Measurements from ENCODE around the gene MNT. TPM values are rescaled to one million over a fixed set of nuclear protein-coding genes. Genes with fewer than 3 reads are reported as not detected.

The MNT gene
- total RNA-seq, 2 donors from 2014 or later = 23.4 to 31.9 TPM

GRCh38 chr17:2337544-2338314, 63.1 kb downstream of the MNT start:
- DNase-seq (ENCODE audit: low spot score in 2 of 2) (peak; percentile 62 to 68), ATAC-seq (peak; percentile 45 to 53)
- Mint-ChIP-seq H3K36me3 (peaks cover 0 to 5% of the 10 kb centered on the region in 2 donors), H3K9me3 (no peaks in the 10 kb centered on the region), H3K27ac (peak overlapping the region; percentile 50 to 57)

GRCh38 chr17:2336852-2337543, 63.9 kb downstream of the MNT start, which contains the start of gene SGSM2:
TSS of gene SGSM2 (plus strand) at chr17:2337501. CDS start at chr17:2337689, 188 bp downstream.
- Mint-ChIP-seq H3K36me3 (peaks cover 0 to 5% of the 10 kb centered on the region in 2 donors), H3K9me3 (no peaks in the 10 kb centered on the region)

GRCh38 chr17:2336215-2336851, 64.5 kb downstream of the MNT start, which contains the start of gene TSR1:
TSS of gene TSR1 (minus strand) at chr17:2336457. CDS start at chr17:2336427, 30 bp downstream.
- DNase-seq (ENCODE audit: low spot score in 2 of 2) = peak; percentile 89 to 92
- peak within 1 kb of the TSS; percentile 89 to 100 for H3K27ac Mint-ChIP-seq
- H3K36me3 Mint-ChIP-seq = no peaks in the 10 kb centered on the region
- peak; percentile 93 for ATAC-seq
- no peaks in the 10 kb centered on the region for H3K9me3 Mint-ChIP-seq

More at GRCh38 chr17:2336852-2337543, 63.9 kb downstream of the MNT start, which contains the start of gene SGSM2:
- ATAC-seq = peak; percentile 44 to 66
- peak; percentile 61 to 65 for DNase-seq (ENCODE audit: low spot score in 2 of 2)
- H3K27ac Mint-ChIP-seq = peak within 1 kb of the TSS; percentile 89 to 100

GRCh38 chr17:2335726-2336214, 65.1 kb downstream of the MNT start:
- Mint-ChIP-seq H3K9me3 (no peaks in the 10 kb centered on the region), H3K27ac (peak overlapping the region; percentile 89 to 100), H3K36me3 (no peaks in the 10 kb centered on the region)
- ATAC-seq = no peak
- no peak for DNase-seq (ENCODE audit: low spot score in 2 of 2)

Other genes starting within 250 kb of the MNT start
- 10 to 100 TPM; 40.1 to 45.2 TPM for gene SMG6, start 97.3 kb downstream of the MNT start, total RNA-seq
- 10 to 100 TPM in 1 of 2 donors, 1 to 10 TPM in 1; 6.3 to 15.9 TPM for gene SRR, start 97.1 kb downstream of the MNT start, total RNA-seq
- gene TSR1, start 64.6 kb downstream of the MNT start, total RNA-seq = 10 to 100 TPM; 55.9 to 73.4 TPM
- 10 to 100 TPM; 27.8 to 50.1 TPM for gene SGSM2, start 63.6 kb downstream of the MNT start, total RNA-seq
- 10 to 100 TPM; 41.3 to 50.7 TPM for gene METTL16, start 110.8 kb upstream of the MNT start, total RNA-seq
- 100 to 1,000 TPM; 170 to 190 TPM for gene PAFAH1B1, start 192.6 kb upstream of the MNT start, total RNA-seq